ENCODE measurements around the gene TUBB4B.

DNA sequence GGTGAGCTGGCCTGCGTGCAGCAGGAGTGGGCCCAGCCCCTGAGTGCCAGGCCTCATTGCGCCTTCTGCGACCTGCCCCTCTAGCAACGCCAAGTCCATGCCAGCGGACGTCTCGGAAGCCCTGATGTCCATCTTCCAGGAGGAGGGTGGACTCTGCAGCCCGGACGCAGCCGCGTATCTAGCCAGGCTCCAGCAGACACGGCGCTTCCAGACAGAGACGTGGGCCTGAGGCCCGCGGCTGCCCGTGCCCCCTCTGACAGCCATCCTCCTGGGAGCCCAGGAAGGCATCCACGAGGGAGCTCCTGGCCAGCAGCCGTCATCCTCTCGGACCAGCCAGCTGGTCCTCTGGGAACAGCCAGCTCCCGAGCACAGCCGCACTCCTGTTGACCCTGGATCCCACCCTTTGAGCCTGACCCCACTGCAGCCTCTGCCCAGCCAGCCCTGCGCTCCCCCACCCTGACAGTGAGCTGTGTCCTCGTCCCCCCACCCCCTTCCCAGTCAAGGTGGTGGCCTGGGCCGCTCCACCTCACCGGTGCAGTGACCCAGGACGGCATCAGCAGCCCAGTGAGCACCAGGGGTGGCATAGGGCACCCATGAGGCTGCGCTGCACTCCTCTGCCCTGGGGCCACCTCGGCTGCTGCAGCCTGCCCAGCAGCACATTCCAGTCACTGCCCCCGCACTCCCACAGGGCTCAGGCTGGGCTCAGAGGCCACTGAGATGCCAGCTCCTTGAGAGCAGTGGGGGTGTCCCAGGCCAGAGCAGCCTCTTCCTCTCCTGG, 24.7 kb upstream of the TUBB4B start:
- TF ChIP-seq CTCF (IDR thresholded peaks at IDR 0.05) (no peak), POLR2A (IDR thresholded peaks at IDR 0.05) (no peak)

Measured in vagina (tissue), 2 donors.